SK-N-SH (cell line): ENCODE measurements around the gene STRADA.

Experiments used
- CTCF ChIP-seq: fragments of 200-600 bp; sonication (generic); IDR thresholded peaks from 2 replicates; pipeline ENCODE4 v1.6.1; 2017; ENCODE audit warnings: antibody characterized with exemption, mild to moderate bottlenecking, moderate library complexity
- IRF3 ChIP-seq: fragments of 150-350 bp; IDR thresholded peaks from 2 replicates; pipeline ENCODE4 v1.6.1; 2016; ENCODE audit warnings: mild to moderate bottlenecking, low read depth, low read length
- JUND ChIP-seq: IDR thresholded peaks from 2 replicates; pipeline ENCODE4 v1.4.0; 2012
- RFX5 ChIP-seq: IDR thresholded peaks from 2 replicates; pipeline ENCODE4 v1.6.1; 2012; ENCODE audit warnings: mild to moderate bottlenecking, improper control_type of control experiment, low read length
- SMC3 ChIP-seq: IDR thresholded peaks from 2 replicates; pipeline ENCODE4 v1.6.1; 2012; ENCODE audit warnings: low read depth, low read length, improper control_type of control experiment

- TF ChIP-seq RFX5 (no peak), CTCF (no peak), IRF3 (no peak), SMC3 (no peak), JUND (no peak)
These were observed 19.2 kb downstream of the STRADA start for GRCh38 chr17:63722403-63722802.
